Smooth muscle cell of the pulmonary artery (primary cell): Measurements from ENCODE around the gene ZNF473. TPM values are rescaled to one million over a fixed set of nuclear protein-coding genes. Genes with fewer than 3 reads are reported as not detected.

Source experiments
- total RNA-seq: library from RNA; depleted of rRNA; stranded (reverse); fragments of >200 nt; gene quantifications from 2 replicates; pipeline ENCODE4 v1.2.3, GENCODE V29; 2014

Gene ZNF473
- total RNA-seq, result 4.9 and 8.5 TPM in 2 replicates

GRCh38 chr19:50025794-50026549 is at the start of gene ZNF473:
Gene ZNF473, plus strand, starts transcription at chr19:50026005. Its CDS starts 5,078 bp downstream, at chr19:50031083.

GRCh38 chr19:50025022-50025793 is 597 bp upstream of the ZNF473 start, which contains the start of gene VRK3:
Gene VRK3, minus strand, starts transcription at chr19:50025372. Its CDS starts 9,210 bp downstream, at chr19:50016162.

Other genes with a start within 250 kb of the ZNF473 start
- 21.3 and 30.7 TPM in 2 replicates for gene FUZ, start 212.7 kb upstream of the ZNF473 start, total RNA-seq
- gene MED25, start 207.7 kb upstream of the ZNF473 start, total RNA-seq, result 21.0 and 23.4 TPM in 2 replicates
- 78.2 and 83.5 TPM in 2 replicates for gene PTOV1, start 174.8 kb upstream of the ZNF473 start, total RNA-seq
- gene PNKP, start 158.4 kb upstream of the ZNF473 start, total RNA-seq, result 28.7 and 45.7 TPM in 2 replicates
- 14.1 and 14.3 TPM in 2 replicates for gene AKT1S1, start 148.7 kb upstream of the ZNF473 start, total RNA-seq
- gene TBC1D17, start 148.3 kb upstream of the ZNF473 start, total RNA-seq, result 18.6 and 22.7 TPM in 2 replicates
- gene IL4I1, start 129.1 kb upstream of the ZNF473 start, total RNA-seq, result 0.13 and 0.23 TPM in 2 replicates
- 5.3 and 6.3 TPM in 2 replicates for gene ATF5, start 96.8 kb upstream of the ZNF473 start, total RNA-seq
- 22.2 and 29.3 TPM in 2 replicates for gene NUP62, start 96.5 kb upstream of the ZNF473 start, total RNA-seq
- not detected in 2 replicates for gene SIGLEC11, start 64.8 kb upstream of the ZNF473 start, total RNA-seq
- 20.4 and 22.8 TPM in 2 replicates for gene VRK3, start 633 bp upstream of the ZNF473 start, total RNA-seq
- not detected in 2 replicates for gene IZUMO2, start 137.3 kb downstream of the ZNF473 start, total RNA-seq
- 0.03 and 0.13 TPM in 2 replicates for gene MYH14, start 177.6 kb downstream of the ZNF473 start, total RNA-seq